ENCODE data around the gene MDFIC2.

Gene MDFIC2

DNA sequence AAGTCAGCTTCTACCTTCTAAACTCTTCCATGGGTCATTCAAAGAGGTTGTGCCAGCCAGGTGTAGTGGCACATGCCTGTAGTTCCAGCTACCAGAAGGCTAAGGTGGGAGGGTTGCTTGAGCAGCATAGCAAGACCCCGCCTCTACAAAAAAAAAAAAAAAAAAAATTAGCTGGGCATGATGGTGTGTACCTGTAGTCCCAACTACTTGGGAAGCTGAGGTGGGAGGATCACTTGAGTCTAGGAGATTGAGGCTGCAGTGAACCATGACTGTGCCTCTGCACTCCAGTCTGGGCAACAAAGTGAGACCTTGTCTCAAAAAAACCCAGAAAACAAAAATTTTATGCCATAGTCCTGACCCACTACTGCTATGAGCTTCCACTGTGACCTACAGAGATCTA lies 126.8 kb downstream of the MDFIC2 start:
- TF ChIP-seq, protein P1, sequence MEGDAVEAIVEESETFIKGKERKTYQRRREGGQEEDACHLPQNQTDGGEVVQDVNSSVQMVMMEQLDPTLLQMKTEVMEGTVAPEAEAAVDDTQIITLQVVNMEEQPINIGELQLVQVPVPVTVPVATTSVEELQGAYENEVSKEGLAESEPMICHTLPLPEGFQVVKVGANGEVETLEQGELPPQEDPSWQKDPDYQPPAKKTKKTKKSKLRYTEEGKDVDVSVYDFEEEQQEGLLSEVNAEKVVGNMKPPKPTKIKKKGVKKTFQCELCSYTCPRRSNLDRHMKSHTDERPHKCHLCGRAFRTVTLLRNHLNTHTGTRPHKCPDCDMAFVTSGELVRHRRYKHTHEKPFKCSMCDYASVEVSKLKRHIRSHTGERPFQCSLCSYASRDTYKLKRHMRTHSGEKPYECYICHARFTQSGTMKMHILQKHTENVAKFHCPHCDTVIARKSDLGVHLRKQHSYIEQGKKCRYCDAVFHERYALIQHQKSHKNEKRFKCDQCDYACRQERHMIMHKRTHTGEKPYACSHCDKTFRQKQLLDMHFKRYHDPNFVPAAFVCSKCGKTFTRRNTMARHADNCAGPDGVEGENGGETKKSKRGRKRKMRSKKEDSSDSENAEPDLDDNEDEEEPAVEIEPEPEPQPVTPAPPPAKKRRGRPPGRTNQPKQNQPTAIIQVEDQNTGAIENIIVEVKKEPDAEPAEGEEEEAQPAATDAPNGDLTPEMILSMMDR (IDR thresholded peaks at IDR 0.05): no peak
- Histone ChIP-seq H3K27ac (no peak overlapping the region), H3K4me2 (ENCODE audit: low read length) (no peak overlapping the region), H3K27me3 (ENCODE audit: control insufficient read depth, insufficient read depth, low read length) (no peaks in the 10 kb centered on the region), H3K79me2 (no peaks in the 10 kb centered on the region), H3K4me3 (ENCODE audit: low read depth, low read length) (no peak overlapping the region), H3K9me3 (ENCODE audit: control insufficient read depth, low read length) (no peaks in the 10 kb centered on the region), H3K9ac (no peak overlapping the region), H2AFZ (no peak overlapping the region), H3K4me1 (no peaks in the 10 kb centered on the region), H3K36me3 (ENCODE audit: control insufficient read depth, insufficient read depth, low read length) (no peaks in the 10 kb centered on the region)

- TF ChIP-seq, protein P1 (IDR thresholded peaks at IDR 0.05): no peak
- H3K36me3 ChIP-seq (ENCODE audit: control insufficient read depth, insufficient read depth, low read length): no peaks in the 10 kb centered on the region
- H3K27me3 ChIP-seq (ENCODE audit: control insufficient read depth, insufficient read depth, low read length): no peaks in the 10 kb centered on the region
- H3K79me2 ChIP-seq: no peaks in the 10 kb centered on the region
- H3K9me3 ChIP-seq (ENCODE audit: control insufficient read depth, low read length): no peaks in the 10 kb centered on the region
- no peak overlapping the region for H2AFZ ChIP-seq
- H3K4me3 ChIP-seq (ENCODE audit: low read depth, low read length): no peak overlapping the region
- no peak overlapping the region for H3K4me2 ChIP-seq (ENCODE audit: low read length)
- no peaks in the 10 kb centered on the region for H3K4me1 ChIP-seq
- no peak overlapping the region for H3K27ac ChIP-seq
- H3K9ac ChIP-seq: no peak overlapping the region
Observed at GRCh38 chr3:70183781-70184504, 128.5 kb downstream of the MDFIC2 start.

DNA sequence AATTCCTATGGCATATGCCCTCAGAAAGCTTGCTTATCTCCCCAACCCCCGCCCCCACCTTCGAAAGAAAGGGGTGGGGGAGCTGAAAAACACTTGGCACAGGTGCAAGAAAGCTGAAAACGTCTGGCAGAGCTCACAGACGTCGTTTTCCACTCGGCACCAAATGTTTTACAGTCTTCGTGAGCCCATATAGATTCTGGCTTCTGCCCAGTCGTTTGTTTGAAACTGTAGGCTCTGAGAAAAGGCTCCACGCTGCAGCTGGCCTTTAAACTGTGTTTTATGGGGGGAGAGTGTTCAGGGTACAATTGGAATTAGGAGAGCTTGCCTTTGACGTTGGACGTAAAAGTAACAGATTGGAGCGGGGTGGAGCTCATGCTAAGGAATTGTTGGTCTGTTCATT lies 130.3 kb downstream of the MDFIC2 start:
- no peak overlapping the region for H3K9ac ChIP-seq
- no peaks in the 10 kb centered on the region for H3K9me3 ChIP-seq (ENCODE audit: control insufficient read depth, low read length)
- TF ChIP-seq, protein P1 (IDR thresholded peaks at IDR 0.05): no peak
- H3K4me1 ChIP-seq: no peaks in the 10 kb centered on the region
- no peaks in the 10 kb centered on the region for H3K36me3 ChIP-seq (ENCODE audit: control insufficient read depth, insufficient read depth, low read length)
- no peak overlapping the region for H3K4me2 ChIP-seq (ENCODE audit: low read length)
- no peak overlapping the region for H2AFZ ChIP-seq
- no peak overlapping the region for H3K27ac ChIP-seq
- no peaks in the 10 kb centered on the region for H3K27me3 ChIP-seq (ENCODE audit: control insufficient read depth, insufficient read depth, low read length)
- no peak overlapping the region for H3K4me3 ChIP-seq (ENCODE audit: low read depth, low read length)
- no peaks in the 10 kb centered on the region for H3K79me2 ChIP-seq

DNA sequence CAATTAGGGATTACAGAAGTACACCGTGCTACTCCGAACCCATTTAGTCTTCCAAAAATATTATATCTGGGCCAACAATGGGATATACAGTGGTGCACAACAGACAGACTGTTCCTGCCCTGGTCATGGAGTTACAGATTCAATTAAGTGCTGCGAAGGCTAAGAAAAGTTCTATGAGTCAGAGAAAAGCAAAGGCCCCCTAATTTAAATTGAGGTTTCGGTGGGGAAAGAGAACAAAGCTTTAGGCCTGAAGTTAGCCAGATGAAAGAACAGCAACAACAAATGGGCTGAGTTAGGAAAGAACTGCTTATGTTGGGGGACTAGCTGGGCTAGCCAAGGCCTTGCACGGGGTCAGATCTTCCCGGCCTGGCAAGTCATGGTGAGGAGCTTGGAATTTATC lies 131.8 kb downstream of the MDFIC2 start:
- Histone ChIP-seq H3K9ac (no peak overlapping the region), H3K27me3 (ENCODE audit: control insufficient read depth, insufficient read depth, low read length) (no peaks in the 10 kb centered on the region), H3K4me2 (ENCODE audit: low read length) (no peak overlapping the region), H3K4me1 (no peaks in the 10 kb centered on the region), H3K27ac (no peak overlapping the region), H3K9me3 (ENCODE audit: control insufficient read depth, low read length) (no peaks in the 10 kb centered on the region), H3K36me3 (ENCODE audit: control insufficient read depth, insufficient read depth, low read length) (no peaks in the 10 kb centered on the region), H3K4me3 (ENCODE audit: low read depth, low read length) (no peak overlapping the region), H2AFZ (no peak overlapping the region), H3K79me2 (no peaks in the 10 kb centered on the region)
- TF ChIP-seq, protein P1 (IDR thresholded peaks at IDR 0.05): no peak

DNA sequence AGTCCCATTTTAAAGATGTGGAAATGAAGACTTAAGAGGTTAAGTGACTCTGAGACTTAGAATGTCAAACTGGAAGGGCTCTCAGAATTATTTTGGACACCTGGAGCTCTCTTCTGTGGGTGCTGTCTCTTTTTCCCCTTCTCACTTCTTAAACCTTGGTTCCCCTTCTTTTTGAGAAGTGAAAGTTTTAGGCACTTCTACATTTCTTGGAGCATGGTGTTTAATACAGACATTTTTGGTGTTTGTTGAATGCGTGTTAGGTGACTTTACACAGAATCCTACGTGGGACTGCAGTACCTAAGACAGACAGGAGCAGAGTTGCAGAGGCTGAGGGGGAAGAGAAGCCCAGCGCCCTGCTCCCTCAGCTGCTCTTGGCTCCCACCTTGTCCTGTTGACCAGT lies 133.3 kb downstream of the MDFIC2 start:
- no peaks in the 10 kb centered on the region for H3K9me3 ChIP-seq (ENCODE audit: control insufficient read depth, low read length)
- no peaks in the 10 kb centered on the region for H3K27me3 ChIP-seq (ENCODE audit: control insufficient read depth, insufficient read depth, low read length)
- no peak overlapping the region for H3K4me3 ChIP-seq (ENCODE audit: low read depth, low read length)
- no peak overlapping the region for H3K27ac ChIP-seq
- no peak overlapping the region for H2AFZ ChIP-seq
- H3K79me2 ChIP-seq: no peaks in the 10 kb centered on the region
- H3K36me3 ChIP-seq (ENCODE audit: control insufficient read depth, insufficient read depth, low read length): no peaks in the 10 kb centered on the region
- TF ChIP-seq, protein P1 (IDR thresholded peaks at IDR 0.05): no peak
- no peak overlapping the region for H3K9ac ChIP-seq
- H3K4me2 ChIP-seq (ENCODE audit: low read length): no peak overlapping the region
- no peaks in the 10 kb centered on the region for H3K4me1 ChIP-seq

Measured in parathyroid adenoma (tissue), 2 donors.